Mucosa of stomach (tissue), 1 donor: ENCODE results near the gene THRB.

Experiments used
- H3K27me3 ChIP-seq: one replicate; pipeline ENCODE4 v1.7.0; 2013; ENCODE audit warnings: mild to moderate bottlenecking, low read length; ENCODE audit not compliant: control insufficient read depth, insufficient read depth
- H3K36me3 ChIP-seq: one replicate; pipeline ENCODE4 v1.7.0; 2013; ENCODE audit warnings: low read length; ENCODE audit not compliant: control insufficient read depth, insufficient read depth
- H3K4me1 ChIP-seq: one replicate; pipeline ENCODE4 v1.7.0; 2013; ENCODE audit warnings: mild to moderate bottlenecking, low read length; ENCODE audit not compliant: control insufficient read depth, insufficient read depth
- H3K4me3 ChIP-seq: one replicate; pipeline ENCODE4 v1.7.0; 2013; ENCODE audit warnings: low read length
- H3K9ac ChIP-seq: one replicate; pipeline ENCODE4 v1.7.0; 2013; ENCODE audit warnings: mild to moderate bottlenecking, low read length, moderate library complexity
- H3K9me3 ChIP-seq: one replicate; pipeline ENCODE4 v1.7.0; 2013; ENCODE audit warnings: mild to moderate bottlenecking, low read length, moderate library complexity; ENCODE audit not compliant: control insufficient read depth
- donor health status: Pancreatic carcinoma.

The THRB gene

DNA sequence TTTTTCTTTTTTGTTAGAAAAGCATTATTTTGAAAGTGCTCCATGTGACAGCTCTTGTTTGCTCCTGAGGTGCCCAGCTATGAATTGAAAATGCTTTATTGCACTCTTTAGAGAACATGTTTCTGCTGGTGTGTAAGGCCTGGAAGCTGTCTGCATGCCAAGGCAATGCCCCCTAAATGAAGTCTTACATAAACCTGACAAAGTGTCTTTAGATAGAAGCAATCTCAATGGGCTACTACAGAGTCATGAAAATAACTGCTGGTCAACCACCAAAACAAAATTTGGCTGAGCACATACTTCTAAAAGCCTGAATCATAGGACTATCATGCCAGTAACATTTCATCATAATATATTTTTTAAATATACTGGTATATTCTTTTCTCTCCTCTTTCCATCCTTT, 178.7 kb downstream of the THRB start:
- no peak overlapping the region for H3K4me3 ChIP-seq
- H3K36me3 ChIP-seq: no peaks in the 10 kb centered on the region
- H3K9me3 ChIP-seq: no peaks in the 10 kb centered on the region
- no peak overlapping the region for H3K9ac ChIP-seq
- H3K4me1 ChIP-seq: peaks cover 21% of the 10 kb centered on the region
- H3K27me3 ChIP-seq: no peaks in the 10 kb centered on the region

DNA sequence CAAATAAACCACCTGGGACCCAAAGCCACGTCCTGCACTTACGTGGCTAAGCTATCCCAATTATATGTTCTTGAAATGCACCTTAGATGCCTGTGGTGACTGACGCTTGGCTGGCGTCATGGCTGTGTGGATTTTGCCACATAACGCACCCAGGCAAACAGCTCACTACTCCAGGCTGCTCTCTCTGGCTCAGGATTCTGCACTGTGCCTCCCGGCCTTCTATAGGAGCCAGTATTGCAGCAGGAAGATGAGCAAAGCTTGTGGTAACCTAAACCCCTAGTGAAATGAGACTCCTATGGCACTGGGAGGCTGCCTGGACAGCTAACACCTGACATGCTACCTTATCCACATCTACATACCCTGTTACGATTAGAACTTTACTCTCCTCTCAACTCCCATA, 179.3 kb downstream of the THRB start:
- no peaks in the 10 kb centered on the region for H3K9me3 ChIP-seq

DNA sequence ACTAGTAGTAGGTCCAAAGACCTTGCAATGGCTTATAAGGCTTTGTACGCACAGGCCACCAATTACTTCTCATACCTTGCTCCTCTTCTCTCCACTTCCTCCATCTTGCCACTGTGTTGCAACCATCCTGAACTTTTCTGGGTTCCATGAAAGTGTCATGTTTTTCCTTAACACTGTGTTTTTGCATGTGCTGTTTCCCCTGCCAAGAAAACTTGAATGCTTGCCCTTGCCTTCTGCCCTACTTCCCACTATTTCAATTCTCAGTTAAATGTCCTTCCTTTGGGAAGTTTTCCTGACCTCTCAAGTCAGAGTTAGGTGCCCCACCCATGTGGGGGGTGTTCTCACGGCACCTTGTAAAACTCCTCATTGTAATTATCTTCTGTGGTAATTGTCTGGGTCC, 182.8 kb downstream of the THRB start:
- Histone ChIP-seq H3K9ac (no peak overlapping the region), H3K9me3 (no peaks in the 10 kb centered on the region), H3K4me1 (peaks cover 8% of the 10 kb centered on the region), H3K27me3 (no peaks in the 10 kb centered on the region), H3K36me3 (no peaks in the 10 kb centered on the region), H3K4me3 (no peak overlapping the region)

More for the DNA sequence above, 179.3 kb downstream of the THRB start:
- Histone ChIP-seq H3K4me3 (no peak overlapping the region), H3K36me3 (no peaks in the 10 kb centered on the region), H3K9ac (no peak overlapping the region), H3K27me3 (no peaks in the 10 kb centered on the region), H3K4me1 (peaks cover 17% of the 10 kb centered on the region)

DNA sequence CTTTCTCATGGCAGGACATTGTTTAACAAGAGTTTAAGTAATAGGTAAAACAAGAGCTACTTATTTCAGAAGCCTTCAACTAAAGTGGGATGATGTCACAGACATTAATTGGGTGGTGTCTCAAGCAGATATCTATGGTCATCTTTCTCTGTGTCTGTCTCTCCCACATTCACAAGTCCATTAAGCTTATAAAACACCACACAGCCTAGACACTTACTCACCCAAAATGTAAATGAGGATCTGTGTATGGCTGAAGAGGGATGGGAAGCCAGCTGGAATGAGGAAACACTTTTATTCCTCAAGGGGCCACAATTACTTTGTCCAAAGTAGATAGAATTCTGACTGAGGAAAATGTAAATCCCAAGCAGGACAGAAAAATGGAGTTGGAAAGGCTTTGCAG, 183.8 kb downstream of the THRB start:
- H3K9me3 ChIP-seq: no peaks in the 10 kb centered on the region
- H3K4me3 ChIP-seq: no peak overlapping the region
- H3K36me3 ChIP-seq: no peaks in the 10 kb centered on the region
- H3K27me3 ChIP-seq: no peaks in the 10 kb centered on the region
- H3K9ac ChIP-seq: no peak overlapping the region
- peaks cover 7% of the 10 kb centered on the region for H3K4me1 ChIP-seq

DNA sequence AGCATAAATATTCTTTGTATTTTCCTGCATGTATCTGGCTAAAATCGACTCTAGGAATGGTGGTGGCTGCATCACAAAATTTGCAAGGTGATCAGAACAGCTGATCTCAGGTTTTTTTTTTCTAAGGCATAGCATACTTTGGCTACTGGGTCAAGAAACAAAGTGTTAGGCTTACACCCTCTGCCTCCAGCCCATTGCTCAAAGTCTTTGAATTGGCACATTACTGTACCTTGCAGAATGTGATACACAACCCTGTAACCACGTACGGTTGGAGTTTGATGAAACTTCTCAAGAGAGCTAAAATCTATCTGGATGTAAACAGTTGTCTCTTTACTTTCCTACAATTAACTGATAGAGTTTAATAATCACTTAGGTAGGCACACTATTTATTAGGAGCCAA, 188.1 kb downstream of the THRB start:
- Histone ChIP-seq H3K4me1 (peaks cover 16% of the 10 kb centered on the region), H3K36me3 (no peaks in the 10 kb centered on the region), H3K9ac (no peak overlapping the region), H3K9me3 (no peaks in the 10 kb centered on the region), H3K27me3 (no peaks in the 10 kb centered on the region), H3K4me3 (no peak overlapping the region)

DNA sequence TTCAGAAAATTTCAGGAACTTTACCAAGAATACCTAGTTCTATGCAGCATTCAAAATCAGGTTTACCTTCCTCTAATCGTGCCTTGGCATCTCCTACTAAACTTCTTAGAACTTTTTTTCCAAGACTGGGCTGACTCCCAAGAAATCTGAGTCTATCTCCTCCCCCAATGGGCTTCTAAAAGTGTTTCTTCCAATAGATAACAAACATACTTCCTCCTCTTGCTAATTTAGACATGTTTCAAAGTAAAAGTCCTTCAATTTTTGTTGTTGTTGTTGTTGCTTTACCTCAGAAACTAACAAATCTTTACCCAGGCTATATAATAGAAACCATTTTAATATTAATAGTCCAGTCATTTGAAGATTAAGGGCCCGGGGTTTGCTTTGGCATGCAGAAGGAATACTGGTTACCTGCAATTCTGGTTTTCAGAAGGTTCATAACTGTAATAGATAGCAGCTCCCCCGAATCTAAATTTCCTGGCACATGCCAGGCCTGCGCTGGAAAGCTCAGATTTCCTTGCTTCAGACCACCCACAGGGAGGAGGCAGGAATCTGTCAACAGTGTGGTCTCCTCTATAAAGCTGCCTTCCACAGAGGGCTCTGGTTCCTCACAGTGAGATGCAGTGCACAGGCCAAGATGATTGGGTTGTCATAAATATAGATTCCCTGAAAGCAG, 188.7 kb downstream of the THRB start:
- H3K27me3 ChIP-seq: no peaks in the 10 kb centered on the region
- no peak overlapping the region for H3K9ac ChIP-seq
- no peaks in the 10 kb centered on the region for H3K9me3 ChIP-seq
- no peak overlapping the region for H3K4me3 ChIP-seq
- no peaks in the 10 kb centered on the region for H3K36me3 ChIP-seq
- peaks cover 16% of the 10 kb centered on the region for H3K4me1 ChIP-seq

DNA sequence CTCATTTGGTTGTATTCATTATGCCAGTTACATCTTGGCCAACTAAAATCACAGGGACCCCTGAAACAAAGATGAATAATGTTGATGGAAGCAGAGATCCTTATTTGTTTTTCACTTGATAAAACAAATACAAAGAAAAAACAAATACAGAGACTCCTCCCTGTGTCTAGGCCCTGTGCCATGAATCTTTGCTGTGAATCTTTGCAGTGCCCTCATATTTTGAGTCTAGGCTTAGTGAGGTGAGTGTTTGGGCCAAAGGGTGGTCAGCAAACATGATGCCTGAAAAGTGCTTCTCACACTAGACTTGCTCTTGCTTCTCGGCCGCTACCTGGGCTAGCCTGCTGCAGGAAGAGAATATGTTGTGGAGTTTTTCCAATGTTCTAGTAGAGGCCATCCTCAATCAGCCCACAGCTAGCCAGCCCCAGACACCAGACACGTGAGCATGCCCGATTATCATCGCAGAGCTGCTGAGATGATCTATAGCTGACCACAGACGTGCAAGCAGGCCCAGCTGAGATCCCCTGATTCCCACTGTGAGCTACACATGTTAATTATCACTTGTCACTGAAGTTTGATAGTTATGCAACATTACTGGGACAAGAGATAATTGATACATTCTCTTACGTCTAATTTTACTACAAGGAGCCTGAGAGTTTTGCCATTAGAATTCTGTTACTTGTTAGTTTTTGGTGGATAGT, 191.4 kb downstream of the THRB start:
- H3K9ac ChIP-seq: no peak overlapping the region
- H3K4me3 ChIP-seq: no peak overlapping the region
- H3K4me1 ChIP-seq: peaks cover 16% of the 10 kb centered on the region
- no peaks in the 10 kb centered on the region for H3K36me3 ChIP-seq
- H3K9me3 ChIP-seq: no peaks in the 10 kb centered on the region
- H3K27me3 ChIP-seq: no peaks in the 10 kb centered on the region

DNA sequence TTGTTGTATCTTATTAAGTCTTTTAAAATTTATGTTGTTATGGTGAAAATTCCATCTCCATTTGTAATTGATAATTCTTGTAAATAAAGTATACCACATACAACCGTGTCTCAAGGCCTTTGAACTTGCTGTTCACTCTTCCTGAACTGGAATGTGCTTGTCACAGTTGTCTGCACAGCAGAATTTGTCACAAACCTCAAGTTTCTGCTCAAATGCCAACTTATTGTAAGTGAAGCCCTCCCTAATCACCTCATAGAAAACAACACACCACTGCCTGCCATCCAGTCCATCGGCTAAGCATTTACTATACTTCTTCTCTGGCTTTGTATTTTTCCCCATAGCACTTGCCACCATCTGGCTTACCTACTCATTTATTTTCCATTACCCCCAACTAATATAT, 192.3 kb downstream of the THRB start:
- Histone ChIP-seq H3K27me3 (no peaks in the 10 kb centered on the region), H3K4me1 (peaks cover 16% of the 10 kb centered on the region), H3K4me3 (no peak overlapping the region), H3K9me3 (no peaks in the 10 kb centered on the region), H3K36me3 (no peaks in the 10 kb centered on the region), H3K9ac (no peak overlapping the region)

DNA sequence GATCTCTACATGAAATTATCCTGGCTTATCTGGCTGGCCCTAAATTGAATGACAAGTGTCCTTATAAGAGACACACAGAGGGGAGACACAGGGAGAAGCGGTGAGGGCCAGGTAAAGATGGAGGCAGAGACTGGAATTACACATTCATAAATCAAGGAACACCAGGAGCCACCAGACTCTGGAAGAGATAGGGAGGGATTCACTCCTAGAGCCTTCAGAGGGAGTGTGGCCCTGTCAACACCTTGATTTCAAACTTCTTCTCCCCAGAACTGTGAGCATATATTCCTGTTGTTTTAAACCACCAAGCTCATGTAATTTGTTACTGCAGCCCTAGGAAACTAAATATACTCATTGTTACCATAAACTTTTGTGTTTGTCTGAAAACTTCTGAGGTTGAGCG, 193.7 kb downstream of the THRB start:
- Histone ChIP-seq H3K9ac (no peak overlapping the region), H3K4me1 (peaks cover 9% of the 10 kb centered on the region), H3K36me3 (no peaks in the 10 kb centered on the region), H3K9me3 (no peaks in the 10 kb centered on the region), H3K27me3 (no peaks in the 10 kb centered on the region), H3K4me3 (no peak overlapping the region)

DNA sequence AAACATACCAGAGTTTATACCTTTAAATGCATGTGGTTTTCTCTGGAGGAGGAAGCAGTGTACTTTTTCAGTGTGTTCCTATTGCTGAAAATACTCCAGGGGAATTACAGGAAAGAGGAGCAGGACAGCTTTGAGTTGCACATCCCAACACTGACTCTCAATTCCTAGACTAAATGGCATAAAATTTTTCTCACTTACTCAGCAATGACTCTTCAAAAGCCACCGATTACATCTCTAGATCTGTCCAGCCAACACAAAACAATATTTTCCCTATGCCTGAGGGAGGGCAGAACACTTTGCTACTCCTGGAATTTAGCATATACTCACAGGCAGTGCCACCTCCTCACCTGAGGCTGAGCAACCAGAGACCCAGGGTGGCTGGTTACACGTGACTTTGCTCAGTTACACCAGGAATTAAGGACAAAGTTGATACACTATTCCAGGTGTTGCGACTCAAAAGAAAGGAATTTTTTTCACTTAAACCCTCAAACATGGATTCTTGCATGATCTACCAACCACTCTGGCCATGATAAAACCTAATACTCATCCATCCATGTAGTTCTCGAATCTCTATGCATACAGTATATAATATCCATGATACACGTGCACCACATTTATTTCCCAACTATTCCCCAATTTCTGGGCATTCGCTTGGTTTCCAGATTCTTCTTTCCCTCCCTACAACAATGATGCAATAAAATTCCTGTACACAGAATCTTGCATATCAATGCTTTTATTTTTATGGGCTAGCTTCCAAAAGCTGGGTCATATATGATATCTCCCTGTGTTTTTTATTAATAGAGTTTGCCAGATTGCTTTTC, 194.6 kb downstream of the THRB start:
- Histone ChIP-seq H3K27me3 (no peaks in the 10 kb centered on the region), H3K4me1 (peaks cover under 1% of the 10 kb centered on the region), H3K4me3 (no peak overlapping the region), H3K9me3 (no peaks in the 10 kb centered on the region), H3K9ac (no peak overlapping the region), H3K36me3 (no peaks in the 10 kb centered on the region)

DNA sequence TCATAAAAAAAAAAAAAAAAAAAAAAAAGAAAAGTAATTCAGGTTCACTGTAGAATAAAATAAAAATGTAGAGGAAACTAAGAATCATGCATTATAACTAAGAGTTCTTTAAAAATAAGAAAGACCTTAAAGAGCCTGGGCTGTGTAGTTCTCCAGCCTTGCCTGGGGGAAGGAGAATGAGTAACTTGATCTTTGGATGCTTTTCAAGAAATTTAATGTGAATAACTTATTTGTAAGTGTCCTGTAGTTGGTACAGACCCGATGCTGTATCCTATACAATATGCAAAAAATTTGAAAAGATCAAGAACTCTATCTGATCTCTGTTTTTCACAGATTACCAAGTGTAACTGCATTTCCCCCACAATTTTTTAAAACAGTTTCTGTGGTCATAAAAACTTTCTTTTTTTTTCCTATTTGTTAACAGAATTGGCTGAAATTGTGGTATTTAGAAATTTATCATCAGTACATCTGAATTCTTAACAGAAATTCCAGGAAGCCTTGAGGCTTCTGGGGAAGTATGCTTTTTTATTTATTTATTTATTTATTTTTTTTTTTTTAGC, 195.3 kb downstream of the THRB start:
- Histone ChIP-seq H3K27me3 (no peaks in the 10 kb centered on the region), H3K4me1 (no peaks in the 10 kb centered on the region), H3K4me3 (no peak overlapping the region), H3K36me3 (no peaks in the 10 kb centered on the region), H3K9me3 (no peaks in the 10 kb centered on the region), H3K9ac (no peak overlapping the region)
